ENCODE data around the gene COA8. TPM values are rescaled to one million over a fixed set of nuclear protein-coding genes. Genes with fewer than 3 reads are reported as not detected.

The COA8 gene
- total and polyA plus RNA-seq, 2 of the 8 experiments (the other 6 are each of a cell fraction or from before 2014, with no cell fraction given): 7.1 to 35.5 TPM

GRCh38 chr14:103544388-103545218 lies 18.2 kb upstream of the COA8 start:
- peak overlapping the region; percentile 100 for H2BK15ac ChIP-seq (ENCODE audit: low read length)
- DNase-seq (ENCODE audit: low read depth in 1 of 2, low spot score in 2 of 2): no peak
- H2BK5ac ChIP-seq (ENCODE audit: low read depth, low read length): peak overlapping the region; percentile 99; the same call in 1 of the 2 replicates
- no peaks in the 10 kb centered on the region for H3K23me2 ChIP-seq (ENCODE audit: low read depth, low read length)
- peak overlapping the region; percentile 100; the same call in 1 of the 2 replicates for H2BK12ac ChIP-seq (ENCODE audit: low read depth, low read length)
- no peak overlapping the region; the same call in none of the 2 replicates for H4K8ac ChIP-seq (ENCODE audit: extremely low read depth, insufficient read depth, low read length)
- no peaks in the 10 kb centered on the region for H3K36me3 ChIP-seq (ENCODE audit: control insufficient read depth in 2 of 4, insufficient read depth in 4 of 4, low read length in 3 of 4)
- CTCF ChIA-PET (ENCODE audit: partially characterized antibody): interaction anchor here (1.3 to 28.8 kb wide), 4 partner anchors 12 to 152 kb away, joined by 4 to 921 read pairs (median 132); partner anchors contain the start of genes CKB and TRMT61A
- H3K4me2 ChIP-seq (ENCODE audit: insufficient read depth in 1 of 2, low read depth in 2 of 2, low read length in 2 of 2): no peak overlapping the region
- H3K27ac ChIP-seq (ENCODE audit: low read depth, low read length): no peak overlapping the region
- no peak overlapping the region for H3K4me3 ChIP-seq (ENCODE audit: extremely low read depth in 1 of 4, insufficient read depth in 2 of 4, low read depth in 3 of 4, low read length in 4 of 4)
- H3K79me2 ChIP-seq (ENCODE audit: control insufficient read depth in 1 of 2, insufficient read depth in 2 of 2, low read length in 2 of 2): no peaks in the 10 kb centered on the region
- no peak overlapping the region for H3K9ac ChIP-seq (replicated peaks in 1 of 4; ENCODE audit: extremely low read depth in 1 of 4, low read depth in 3 of 4, low read length in 3 of 4)
- no peak for FAIRE-seq
- H3K4me1 ChIP-seq (replicated peaks in 1 of 4; ENCODE audit: control insufficient read depth in 3 of 4, insufficient read depth in 4 of 4, low read length in 3 of 4): peaks cover 0 to 34% (median 29%) of the 10 kb centered on the region in 4 experiments; a peak in 6 of 7 replicates
- H3K9me3 ChIP-seq (ENCODE audit: insufficient read depth in 2 of 2, low read depth in 1 of 2, low read length in 1 of 2): no peaks in the 10 kb centered on the region
- no peak overlapping the region for H2AFZ ChIP-seq (ENCODE audit: low read length)
- H3K18ac ChIP-seq (ENCODE audit: extremely low read depth, low read length): peak overlapping the region; percentile 90
- no peak overlapping the region for H3K4ac ChIP-seq (replicated peaks; ENCODE audit: insufficient read length, low read depth, low read length)
- peak overlapping the region; percentile 98; the same call in 1 of the 2 replicates for H2BK20ac ChIP-seq (ENCODE audit: low read length)
- no peaks in the 10 kb centered on the region for H3K27me3 ChIP-seq (replicated peaks in 1 of 4; ENCODE audit: control insufficient read depth in 3 of 4, extremely low read depth in 1 of 4, insufficient read depth in 3 of 4, low read length in 3 of 4)
- POLR2A ChIA-PET (ENCODE audit: partially characterized antibody): interaction anchor here (0.6 to 29.8 kb wide), 7 partner anchors 8 to 227 kb away, joined by 3 to 844 read pairs (median 15); partner anchors contain the start of genes BAG5, CKB, COA8 and TRMT61A
- H3K14ac ChIP-seq (ENCODE audit: insufficient read length): no peak overlapping the region
- no peak overlapping the region for H3K23ac ChIP-seq (ENCODE audit: insufficient read length)
- H3K79me1 ChIP-seq (ENCODE audit: low read depth, low read length): no peaks in the 10 kb centered on the region
- no peak for TF ChIP-seq NRF1 (IDR thresholded peaks at IDR 0.05; ENCODE audit: low read depth, low read length)
- no peak for TF ChIP-seq EZH2 (IDR thresholded peaks at IDR 0.05; ENCODE audit: low read depth, low read length, severe bottlenecking)
- TF ChIP-seq CEBPB (IDR thresholded peaks at IDR 0.05; ENCODE audit: low read depth, low read length): no peak
- no peak for TF ChIP-seq KDM1A (IDR thresholded peaks at IDR 0.05; ENCODE audit: borderline replicate concordance, low read length)
- TF ChIP-seq CREB1 (IDR thresholded peaks at IDR 0.05): no peak
- no peak for TF ChIP-seq CHD1 (IDR thresholded peaks at IDR 0.05; ENCODE audit: low read depth, low read length)
- TF ChIP-seq POLR2AphosphoS5 (IDR thresholded peaks at IDR 0.05; ENCODE audit: low read depth, low read length): no peak
- no peak for TF ChIP-seq HDAC6 (IDR thresholded peaks at IDR 0.05; ENCODE audit: low read depth, low read length)
- peaks cover 0 to 4% of the 10 kb centered on the region in 2 experiments for H4K20me1 ChIP-seq (replicated peaks in 1 of 2; ENCODE audit: control insufficient read depth in 1 of 2, insufficient read depth in 2 of 2, low read length in 2 of 2)
- no peak overlapping the region for H2BK120ac ChIP-seq (replicated peaks; ENCODE audit: low read depth, low read length)
- H3K56ac ChIP-seq (replicated peaks; ENCODE audit: insufficient read length, low read depth, low read length): no peak overlapping the region
- WGBS, 2 experiments (ENCODE audit: extremely low coverage in 1 of 2, insufficient coverage in 1 of 2, insufficient read length in 1 of 2, insufficient replicate concordance in 2 of 2, low coverage in 1 of 2, low lambda C conversion rate in 2 of 2, missing lambda C conversion rate in 1 of 2): 90% methylated on average over 26 of the region's 35 CpGs; no CpG with 5 or more reads in 1 of the 2 experiments
- peak overlapping the region; percentile 96 for H2AK5ac ChIP-seq (ENCODE audit: low read depth, low read length)
- H4K91ac ChIP-seq (replicated peaks; ENCODE audit: insufficient read length, low read length): peak overlapping the region; percentile 80
- no peak overlapping the region for H4K5ac ChIP-seq (ENCODE audit: insufficient read length, low read depth, low read length)

Measured in H1 (cell line).